ENCODE results near the gene OLA1.

Gene OLA1

DNA sequence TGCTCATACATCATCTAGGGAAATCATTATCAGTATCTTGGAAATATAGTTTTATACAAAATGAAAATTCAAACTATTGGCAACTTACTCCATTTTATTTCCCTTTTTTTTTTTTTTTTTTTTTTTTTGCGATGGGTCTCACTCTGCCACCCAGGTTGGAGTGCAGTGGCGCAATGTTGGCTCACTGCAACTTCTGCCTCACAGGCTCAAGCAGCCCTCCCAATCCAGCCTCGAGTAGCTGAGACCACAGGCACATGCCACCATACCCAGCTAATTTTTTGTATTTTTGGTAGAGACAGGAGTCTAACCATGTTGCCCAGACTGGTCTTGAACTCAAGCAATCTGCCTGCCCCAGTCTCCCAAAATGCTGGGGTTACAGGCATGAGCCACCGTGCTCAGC is 29.0 kb downstream of the OLA1 start:
- Histone ChIP-seq H3K79me2 (ENCODE audit: insufficient read depth, low read depth) (peaks cover 26% of the 10 kb centered on the region; the same call in 1 of the 2 replicates), H3K4me2 (no peak overlapping the region), H3K9ac (no peak overlapping the region), H3K4me3 (IDR thresholded peaks at IDR 0.05; ENCODE audit: insufficient read depth, low read depth, low read length) (no peak overlapping the region), H3K27ac (no peak overlapping the region), H3K36me3 (ENCODE audit: insufficient read depth) (no peaks in the 10 kb centered on the region; the same call in 1 of the 2 replicates), H3K27me3 (ENCODE audit: insufficient read depth, low read depth) (no peaks in the 10 kb centered on the region), H4K20me1 (ENCODE audit: insufficient read depth) (no peaks in the 10 kb centered on the region), H2AFZ (ENCODE audit: low read depth) (no peak overlapping the region), H3K4me1 (ENCODE audit: low read depth, poor library complexity, severe bottlenecking) (no peaks in the 10 kb centered on the region)
- TF ChIP-seq, protein P1, sequence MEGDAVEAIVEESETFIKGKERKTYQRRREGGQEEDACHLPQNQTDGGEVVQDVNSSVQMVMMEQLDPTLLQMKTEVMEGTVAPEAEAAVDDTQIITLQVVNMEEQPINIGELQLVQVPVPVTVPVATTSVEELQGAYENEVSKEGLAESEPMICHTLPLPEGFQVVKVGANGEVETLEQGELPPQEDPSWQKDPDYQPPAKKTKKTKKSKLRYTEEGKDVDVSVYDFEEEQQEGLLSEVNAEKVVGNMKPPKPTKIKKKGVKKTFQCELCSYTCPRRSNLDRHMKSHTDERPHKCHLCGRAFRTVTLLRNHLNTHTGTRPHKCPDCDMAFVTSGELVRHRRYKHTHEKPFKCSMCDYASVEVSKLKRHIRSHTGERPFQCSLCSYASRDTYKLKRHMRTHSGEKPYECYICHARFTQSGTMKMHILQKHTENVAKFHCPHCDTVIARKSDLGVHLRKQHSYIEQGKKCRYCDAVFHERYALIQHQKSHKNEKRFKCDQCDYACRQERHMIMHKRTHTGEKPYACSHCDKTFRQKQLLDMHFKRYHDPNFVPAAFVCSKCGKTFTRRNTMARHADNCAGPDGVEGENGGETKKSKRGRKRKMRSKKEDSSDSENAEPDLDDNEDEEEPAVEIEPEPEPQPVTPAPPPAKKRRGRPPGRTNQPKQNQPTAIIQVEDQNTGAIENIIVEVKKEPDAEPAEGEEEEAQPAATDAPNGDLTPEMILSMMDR (conservative IDR thresholded peaks at IDR 0.05; ENCODE audit: low read depth, low read length): no peak

DNA sequence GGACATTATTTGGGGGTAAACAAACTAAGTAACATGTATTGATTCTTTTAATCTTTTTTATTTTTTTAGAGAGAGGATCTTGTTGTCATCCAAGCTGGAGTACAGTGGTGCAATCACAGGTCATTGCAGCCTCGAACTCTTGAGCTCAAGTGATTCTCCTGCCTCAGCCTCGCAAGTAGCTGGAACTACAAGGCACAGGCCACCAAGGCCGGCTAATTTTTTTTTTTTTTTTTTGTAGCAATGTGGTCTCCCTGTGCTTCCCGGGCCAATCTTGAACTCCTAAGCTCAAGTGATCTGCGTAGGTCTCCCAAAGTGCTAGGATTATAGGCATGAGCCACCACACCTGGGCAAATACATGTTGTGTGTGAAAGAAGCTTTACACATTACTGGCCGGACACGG is 29.6 kb downstream of the OLA1 start:
- Histone ChIP-seq H4K20me1 (ENCODE audit: insufficient read depth) (no peaks in the 10 kb centered on the region), H3K36me3 (ENCODE audit: insufficient read depth) (no peaks in the 10 kb centered on the region; the same call in 1 of the 2 replicates), H3K4me3 (IDR thresholded peaks at IDR 0.05; ENCODE audit: insufficient read depth, low read depth, low read length) (no peak overlapping the region), H3K27ac (no peak overlapping the region), H3K4me1 (ENCODE audit: low read depth, poor library complexity, severe bottlenecking) (no peaks in the 10 kb centered on the region), H3K79me2 (ENCODE audit: insufficient read depth, low read depth) (peaks cover 26% of the 10 kb centered on the region; the same call in 1 of the 2 replicates), H3K4me2 (no peak overlapping the region), H3K27me3 (ENCODE audit: insufficient read depth, low read depth) (no peaks in the 10 kb centered on the region), H2AFZ (ENCODE audit: low read depth) (no peak overlapping the region), H3K9ac (no peak overlapping the region)
- TF ChIP-seq, protein P1 (conservative IDR thresholded peaks at IDR 0.05; ENCODE audit: low read depth, low read length): no peak

DNA sequence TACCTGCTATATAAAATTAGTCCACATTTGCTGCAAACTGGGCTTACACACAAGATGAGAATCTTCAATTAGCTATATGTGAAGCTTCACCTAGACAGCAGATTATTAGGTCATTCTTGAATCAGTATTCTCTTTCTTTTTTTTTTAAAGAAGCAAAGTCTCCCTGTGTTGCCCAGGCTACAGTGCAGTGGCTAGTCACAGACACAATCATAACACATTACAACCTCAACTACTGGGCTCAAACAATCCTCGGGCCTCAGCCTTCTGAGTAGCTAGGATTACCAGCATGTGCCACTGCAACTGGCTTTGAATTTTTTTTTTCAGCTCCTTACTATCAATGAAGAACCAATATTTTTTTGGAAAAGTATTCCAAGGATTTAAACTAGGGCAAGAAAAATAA is 30.5 kb downstream of the OLA1 start:
- no peaks in the 10 kb centered on the region; the same call in 1 of the 2 replicates for H3K36me3 ChIP-seq (ENCODE audit: insufficient read depth)

DNA sequence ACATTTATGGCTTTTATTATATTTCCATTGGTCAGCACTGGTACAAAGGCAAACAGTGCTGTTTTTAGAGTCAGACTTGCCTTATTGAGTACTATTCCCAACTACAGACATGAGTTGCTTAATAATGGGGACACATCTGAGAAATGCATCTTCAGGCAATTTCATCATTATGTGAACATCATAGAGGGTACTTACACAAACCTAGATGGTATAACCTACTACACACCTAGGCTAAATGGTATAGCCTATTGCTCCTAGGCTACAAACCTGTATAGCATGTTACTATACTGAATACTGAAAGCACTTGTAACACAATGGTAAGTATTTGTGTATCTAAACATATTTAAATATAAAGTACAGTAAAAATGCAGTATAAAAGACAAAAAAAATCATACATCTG is 36.4 kb downstream of the OLA1 start:
- H3K9ac ChIP-seq: no peak overlapping the region
- H3K4me1 ChIP-seq (ENCODE audit: low read depth, poor library complexity, severe bottlenecking): no peaks in the 10 kb centered on the region
- H2AFZ ChIP-seq (ENCODE audit: low read depth): no peak overlapping the region
- TF ChIP-seq, protein P1 (conservative IDR thresholded peaks at IDR 0.05; ENCODE audit: low read depth, low read length): no peak
- no peak overlapping the region for H3K4me2 ChIP-seq
- H4K20me1 ChIP-seq (ENCODE audit: insufficient read depth): 0 out of 2 replicates have a peak, but pooled peaks cover 5% of the 10 kb centered on the region
- H3K27me3 ChIP-seq (ENCODE audit: insufficient read depth, low read depth): no peaks in the 10 kb centered on the region
- no peak overlapping the region for H3K27ac ChIP-seq
- peaks cover 11% of the 10 kb centered on the region; the same call in 1 of the 2 replicates for H3K79me2 ChIP-seq (ENCODE audit: insufficient read depth, low read depth)
- H3K4me3 ChIP-seq (IDR thresholded peaks at IDR 0.05; ENCODE audit: insufficient read depth, low read depth, low read length): no peak overlapping the region
- no peaks in the 10 kb centered on the region; the same call in 1 of the 2 replicates for H3K36me3 ChIP-seq (ENCODE audit: insufficient read depth)

More for the DNA sequence above, 30.5 kb downstream of the OLA1 start:
- Histone ChIP-seq H4K20me1 (ENCODE audit: insufficient read depth) (0 out of 2 replicates have a peak, but pooled peaks cover 5% of the 10 kb centered on the region), H3K27ac (no peak overlapping the region), H3K9ac (no peak overlapping the region), H2AFZ (ENCODE audit: low read depth) (no peak overlapping the region), H3K4me2 (no peak overlapping the region), H3K4me1 (ENCODE audit: low read depth, poor library complexity, severe bottlenecking) (no peaks in the 10 kb centered on the region), H3K4me3 (IDR thresholded peaks at IDR 0.05; ENCODE audit: insufficient read depth, low read depth, low read length) (no peak overlapping the region), H3K27me3 (ENCODE audit: insufficient read depth, low read depth) (no peaks in the 10 kb centered on the region), H3K79me2 (ENCODE audit: insufficient read depth, low read depth) (peaks cover 26% of the 10 kb centered on the region; the same call in 1 of the 2 replicates)
- TF ChIP-seq, protein P1 (conservative IDR thresholded peaks at IDR 0.05; ENCODE audit: low read depth, low read length): no peak

All from KMS-11 (cell line).